Fibroblast of pulmonary artery (primary cell): Measurements from ENCODE around the gene PSAPL1.

ENCODE experiments used
- DNase-seq: peaks from one replicate; pipeline ENCODE4 v3.0.0-alpha.2; 2010; ENCODE audit warnings: low read depth
- H3K4me3 ChIP-seq: replicated peaks from 2 replicates; pipeline ENCODE4 v1.5.1; 2011; ENCODE audit warnings: low read depth, mild to moderate bottlenecking, control low read depth, low read length, moderate library complexity
- CTCF ChIP-seq: IDR thresholded peaks from 2 replicates; pipeline ENCODE4 v1.5.1; 2011; ENCODE audit warnings: mild to moderate bottlenecking, control low read depth, low read length, inconsistent platforms; ENCODE audit errors: missing control alignments

The PSAPL1 gene

DNA sequence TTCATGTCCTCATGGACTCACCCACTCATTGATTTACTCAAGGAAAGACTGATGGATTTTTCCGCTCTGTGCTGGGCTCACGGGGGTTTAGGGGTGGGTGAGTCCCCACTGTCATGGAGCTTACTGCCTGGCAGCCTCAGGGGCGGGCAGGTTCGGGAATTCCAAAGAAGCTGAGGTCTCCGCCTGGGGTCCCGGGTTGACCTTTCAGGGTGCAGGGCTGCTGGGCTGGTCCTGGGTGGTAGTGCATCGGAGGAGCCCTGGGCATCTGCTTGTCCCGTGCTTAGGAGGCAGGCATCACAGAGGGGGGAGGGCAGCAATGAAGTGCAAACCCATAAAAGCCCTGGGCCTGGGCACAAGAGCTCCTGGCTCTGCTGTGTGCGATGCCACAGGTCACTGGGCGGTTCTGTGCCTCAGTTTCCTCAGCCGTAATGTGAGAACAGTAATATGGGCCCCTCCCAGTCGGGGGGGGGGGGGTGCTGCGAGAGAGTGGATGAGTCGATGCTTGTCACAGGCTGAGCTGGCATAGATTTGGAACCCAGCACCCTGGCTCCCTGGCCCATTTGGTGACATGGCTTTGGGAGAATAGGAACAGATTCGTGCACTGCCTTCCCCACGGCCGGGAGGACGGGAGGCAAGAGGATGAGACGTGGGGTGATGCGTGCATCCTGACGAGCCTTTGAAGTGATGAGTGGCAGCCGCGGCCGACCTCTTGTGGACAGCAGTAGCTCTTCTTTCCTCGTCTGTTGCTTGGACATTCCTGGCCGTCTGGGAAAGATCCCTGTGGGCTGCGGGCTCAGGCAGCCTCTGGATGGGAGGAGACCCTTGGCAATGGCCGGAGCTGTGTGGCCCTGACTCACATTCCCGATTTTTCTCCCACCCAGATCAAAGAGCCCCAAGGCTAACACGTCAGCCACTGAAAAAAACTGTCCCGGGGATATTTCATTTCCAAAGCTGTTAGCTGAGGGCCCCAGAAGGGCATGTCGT is 42.0 kb downstream of the PSAPL1 start:
- peak; percentile 7 for DNase-seq
- TF ChIP-seq CTCF = no peak
- no peak overlapping the region for H3K4me3 ChIP-seq

- no peak overlapping the region for H3K4me3 ChIP-seq
- TF ChIP-seq CTCF = no peak
- no peak for DNase-seq
Observed at GRCh38 chr4:7391637-7392437, 42.9 kb downstream of the PSAPL1 start.

DNA sequence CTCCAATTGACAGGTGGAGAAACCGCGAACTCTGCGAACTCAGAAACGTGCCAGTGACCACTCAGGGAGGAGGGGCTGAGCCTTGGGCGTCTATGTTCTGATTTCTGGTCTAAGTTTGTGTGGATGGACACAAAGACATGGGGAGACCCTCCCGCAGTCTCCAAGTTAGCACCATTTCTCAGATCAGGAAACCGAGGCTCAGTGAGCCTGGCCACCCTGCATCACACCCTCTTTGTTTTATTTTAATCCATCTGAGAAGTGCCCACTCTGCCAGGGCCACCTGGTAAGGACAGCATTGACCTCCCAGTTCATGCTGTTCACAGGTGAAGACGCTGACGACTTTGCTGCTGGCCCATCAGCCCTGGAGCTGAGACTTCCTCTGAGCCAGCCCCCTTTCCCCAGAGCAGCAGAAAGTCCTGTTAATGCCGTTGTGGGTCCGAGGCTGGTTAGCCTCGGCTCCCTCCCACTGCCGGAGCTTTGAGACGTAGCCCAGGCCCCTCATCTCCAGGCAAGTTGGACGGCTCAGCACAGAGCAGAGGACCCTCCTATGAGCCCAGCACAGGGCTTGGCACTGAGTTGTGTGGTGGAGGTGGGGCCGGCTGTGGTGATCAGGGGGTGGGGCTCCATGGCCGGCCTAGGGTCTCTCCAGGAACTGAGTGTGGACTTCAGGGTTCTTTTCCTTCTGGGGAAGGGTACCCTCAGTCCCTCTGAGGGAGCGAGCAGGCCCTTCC is 43.7 kb downstream of the PSAPL1 start:
- TF ChIP-seq CTCF = no peak
- no peak overlapping the region for H3K4me3 ChIP-seq
- DNase-seq = no peak

GRCh38 chr4:7390336-7390735 is 44.4 kb downstream of the PSAPL1 start:
- no peak for TF ChIP-seq CTCF
- no peak for DNase-seq
- no peak overlapping the region for H3K4me3 ChIP-seq

- no peak for TF ChIP-seq CTCF
- no peak for DNase-seq
- no peak overlapping the region for H3K4me3 ChIP-seq
Observed at GRCh38 chr4:7389719-7390118, 45.0 kb downstream of the PSAPL1 start.

DNA sequence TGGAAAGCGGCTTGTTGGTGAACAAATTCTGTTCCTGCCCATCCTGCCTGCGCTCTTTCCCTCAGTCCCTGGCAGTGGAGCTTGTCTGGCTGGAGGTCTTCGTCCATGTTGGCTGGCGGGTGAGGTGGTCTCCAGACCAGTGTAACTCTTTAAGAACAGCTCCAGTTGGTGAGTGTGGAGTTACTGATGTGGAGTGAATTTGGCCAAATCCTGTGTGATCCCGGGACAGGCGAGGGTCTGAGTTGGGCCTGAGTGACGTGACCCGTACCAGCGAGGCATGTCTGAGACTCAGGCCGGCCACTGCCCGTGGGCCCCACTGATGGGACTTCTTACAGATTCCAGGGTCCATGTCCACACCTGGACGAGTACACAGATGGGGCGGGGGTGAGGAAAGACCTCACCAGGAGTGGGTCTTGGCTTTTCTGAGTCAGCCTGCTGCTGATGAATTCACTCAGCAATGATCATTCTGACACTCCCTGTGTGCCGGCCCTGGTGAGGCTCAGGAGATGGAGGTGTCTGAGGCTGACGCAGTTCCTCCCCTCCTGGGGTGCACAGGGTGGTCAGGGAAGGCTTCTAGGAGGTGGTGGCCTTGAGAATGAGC is 45.5 kb downstream of the PSAPL1 start:
- no peak for DNase-seq
- H3K4me3 ChIP-seq = no peak overlapping the region
- no peak for TF ChIP-seq CTCF
